Endodermal cell (in vitro differentiated cells): ENCODE results near the gene POC1A. TPM values are rescaled to one million over a fixed set of nuclear protein-coding genes. Genes with fewer than 3 reads are reported as not detected.

Experiments used
- DNase-seq: peaks from one replicate; pipeline ENCODE4 v3.0.0-alpha.2; 2017
- H3K27ac ChIP-seq: 2 replicates; pipeline ENCODE4 v1.5.1; 2013; ENCODE audit warnings: mild to moderate bottlenecking, low read depth, low read length, moderate library complexity
- H3K27me3 ChIP-seq: 2 replicates; pipeline ENCODE4 v1.6.1; 2013; ENCODE audit warnings: mild to moderate bottlenecking, low read length, moderate library complexity; ENCODE audit not compliant: insufficient read depth, control insufficient read depth, poor library complexity, severe bottlenecking
- H3K36me3 ChIP-seq: 2 replicates; pipeline ENCODE4 v1.7.0; 2013; ENCODE audit warnings: mild to moderate bottlenecking, low read length, moderate library complexity; ENCODE audit not compliant: control insufficient read depth, insufficient read depth
- H3K4me1 ChIP-seq: one replicate; pipeline ENCODE4 v1.7.0; 2013; ENCODE audit warnings: low read length; ENCODE audit not compliant: control insufficient read depth, insufficient read depth
- H3K4me3 ChIP-seq: 2 replicates; pipeline ENCODE4 v1.5.1; 2013; ENCODE audit warnings: mild to moderate bottlenecking, low read length, moderate library complexity
- H3K9ac ChIP-seq: 2 replicates; pipeline ENCODE4 v1.6.1; 2013; ENCODE audit warnings: mild to moderate bottlenecking, low read length, moderate library complexity; ENCODE audit not compliant: poor library complexity, severe bottlenecking; ENCODE audit errors: extremely low read depth
- H3K9me3 ChIP-seq: 2 replicates; pipeline ENCODE4 v1.6.1; 2013; ENCODE audit warnings: mild to moderate bottlenecking, low read length, moderate library complexity; ENCODE audit not compliant: control insufficient read depth
- H3K27ac Mint-ChIP-seq: 2 replicates; pipeline ENCODE4 v1.8.0; 2020; ENCODE audit warnings: mixed read lengths
- H3K27me3 Mint-ChIP-seq: 2 replicates; pipeline ENCODE4 v1.8.0; 2021; ENCODE audit warnings: mild to moderate bottlenecking, mixed read lengths; ENCODE audit not compliant: insufficient read depth
- H3K36me3 Mint-ChIP-seq: 2 replicates; pipeline ENCODE4 v1.8.0; 2020; ENCODE audit warnings: low read depth, mixed read lengths
- H3K4me1 Mint-ChIP-seq: 2 replicates; pipeline ENCODE4 v1.8.0; 2020; ENCODE audit warnings: mixed read lengths
- H3K4me3 Mint-ChIP-seq: 2 replicates; pipeline ENCODE4 v1.8.0; 2020; ENCODE audit warnings: mild to moderate bottlenecking, moderate library complexity, mixed read lengths
- H3K9me3 Mint-ChIP-seq: 2 replicates; pipeline ENCODE4 v1.8.0; 2020; ENCODE audit warnings: mild to moderate bottlenecking, mixed read lengths
- CTCF ChIP-seq: fragments of 200-600 bp; sonication (generic); conservative IDR thresholded peaks from 2 replicates; pipeline ENCODE4 v1.5.0; 2021; ENCODE audit warnings: antibody characterized with exemption, mild to moderate bottlenecking
- WGBS, 2 experiments: methylation state at CpG; one replicate each; pipeline versions ENCODE4 v1.1.5 to v1.1.7; 2013; ENCODE audit warnings: missing lambda C conversion rate in 2 of 2, mixed read lengths in 1 of 2; ENCODE audit not compliant: insufficient coverage in 1 of 2, insufficient read length in 1 of 2; 5-methylcytosine and 5-hydroxymethylcytosine counted together
- total RNA-seq, 2 donors: library from RNA; stranded (reverse); fragmentation: NEBNext Ultra II Directional in 1 of 2; extraction: Animal tissue kit (Norgen Biotek cat#: 25700) in 1 of 2; gene quantifications; 2 replicates in 1 of 2; 3 replicates in 1 of 2; pipeline ENCODE4 v1.2.1, GENCODE V29; 2021

Gene POC1A
- total RNA-seq, 2 donors from 2014 or later = 19.7 to 24.0 TPM

- 91 to 96% methylated on average over 3 to 4 of the region's 4 CpGs for whole genome bisulfite sequencing, 2 experiments
Measured at GRCh38 chr3:52039426-52039825, 114.8 kb downstream of the POC1A start.

GRCh38 chr3:52038227-52038626 is 116.0 kb downstream of the POC1A start:
- Mint-ChIP-seq H3K36me3 (no peaks in the 10 kb centered on the region), H3K4me3 (no peak overlapping the region), H3K27me3 (no peaks in the 10 kb centered on the region), H3K4me1 (peaks cover 6% of the 10 kb centered on the region), H3K9me3 (no peaks in the 10 kb centered on the region), H3K27ac (no peak overlapping the region)
- no peaks in the 10 kb centered on the region for H3K9me3 ChIP-seq
- DNase-seq = no peak
- 98 to 100% methylated on average over 1 to 6 of the region's 6 CpGs for WGBS, 2 experiments
- H3K27ac ChIP-seq = no peak overlapping the region
- H3K36me3 ChIP-seq = no peaks in the 10 kb centered on the region
- no peaks in the 10 kb centered on the region for H3K4me1 ChIP-seq
- H3K27me3 ChIP-seq = no peaks in the 10 kb centered on the region
- no peak overlapping the region for H3K4me3 ChIP-seq
- TF ChIP-seq CTCF = no peak
- H3K9ac ChIP-seq = no peak overlapping the region

More at GRCh38 chr3:52039426-52039825, 114.8 kb downstream of the POC1A start:
- no peak overlapping the region for H3K9ac ChIP-seq
- no peak for DNase-seq
- Mint-ChIP-seq H3K27ac (no peak overlapping the region), H3K27me3 (no peaks in the 10 kb centered on the region), H3K9me3 (no peaks in the 10 kb centered on the region), H3K4me1 (peaks cover 11% of the 10 kb centered on the region), H3K36me3 (no peaks in the 10 kb centered on the region), H3K4me3 (no peak overlapping the region)
- no peaks in the 10 kb centered on the region for H3K9me3 ChIP-seq
- no peak overlapping the region for H3K4me3 ChIP-seq
- peak overlapping the region; percentile 84 for H3K27ac ChIP-seq
- H3K4me1 ChIP-seq = no peaks in the 10 kb centered on the region
- H3K36me3 ChIP-seq = no peaks in the 10 kb centered on the region
- no peak for TF ChIP-seq CTCF
- H3K27me3 ChIP-seq = no peaks in the 10 kb centered on the region

DNA sequence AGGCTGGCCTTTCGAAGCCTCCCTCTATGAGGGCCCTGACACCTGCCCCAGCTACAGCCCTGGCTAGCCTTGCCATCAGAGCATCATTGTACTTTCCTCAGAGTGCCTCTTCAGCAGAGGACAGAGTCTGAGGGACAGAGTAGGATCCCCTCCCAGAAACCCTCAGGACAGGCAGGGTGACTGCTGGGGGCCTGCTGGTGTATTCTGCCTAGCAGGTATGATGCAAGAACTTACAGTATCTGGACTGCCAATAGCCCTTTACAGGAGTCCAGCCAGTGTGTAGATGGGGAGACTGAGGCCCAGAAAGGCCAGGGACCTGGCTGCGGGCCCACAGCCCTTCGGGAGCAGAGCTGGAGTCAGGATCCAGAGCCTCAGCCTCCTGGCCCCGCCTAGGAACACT is 116.9 kb downstream of the POC1A start:
- H3K27ac ChIP-seq = no peak overlapping the region
- Mint-ChIP-seq H3K27ac (no peak overlapping the region), H3K9me3 (no peaks in the 10 kb centered on the region)

More for the DNA sequence above, 116.9 kb downstream of the POC1A start:
- Mint-ChIP-seq H3K4me3 (no peak overlapping the region), H3K4me1 (peaks cover 6% of the 10 kb centered on the region), H3K36me3 (no peaks in the 10 kb centered on the region), H3K27me3 (no peaks in the 10 kb centered on the region)
- no peaks in the 10 kb centered on the region for H3K4me1 ChIP-seq
- no peaks in the 10 kb centered on the region for H3K36me3 ChIP-seq
- H3K9ac ChIP-seq = no peak overlapping the region
- no peak for TF ChIP-seq CTCF
- no peak overlapping the region for H3K4me3 ChIP-seq
- H3K27me3 ChIP-seq = no peaks in the 10 kb centered on the region
- WGBS, 2 experiments = 92 to 93% methylated on average over 4 of the region's 4 CpGs
- no peaks in the 10 kb centered on the region for H3K9me3 ChIP-seq
- DNase-seq = no peak
